Activated CD4-positive, alpha-beta T cell treated with anti-CD3 and anti-CD28 coated beads, Interleukin-2, amount 50 U/mL, for 16 hours (primary cell): ENCODE results near the gene ATAD2B.

Experiments used
- DNase-seq: peaks from one replicate; pipeline ENCODE4 v3.0.0-alpha.2; 2020

ATAD2B gene

GRCh38 chr2:23836505-23836904 lies 90.4 kb downstream of the ATAD2B start:
- no peak for DNase-seq

- DNase-seq: no peak
These were observed 90.9 kb downstream of the ATAD2B start for GRCh38 chr2:23835988-23836387.

- no peak for DNase-seq
These were observed 91.5 kb downstream of the ATAD2B start for GRCh38 chr2:23835423-23835822.

GRCh38 chr2:23828986-23829385 lies 97.9 kb downstream of the ATAD2B start:
- DNase-seq: no peak

GRCh38 chr2:23828256-23828980 lies 98.5 kb downstream of the ATAD2B start:
- no peak for DNase-seq

- no peak for DNase-seq
These were observed 99.6 kb downstream of the ATAD2B start for GRCh38 chr2:23827287-23827686.

GRCh38 chr2:23826771-23827170 lies 100.2 kb downstream of the ATAD2B start:
- DNase-seq: no peak

GRCh38 chr2:23826040-23826439 lies 100.9 kb downstream of the ATAD2B start:
- DNase-seq: no peak

GRCh38 chr2:23824777-23825212 lies 102.1 kb downstream of the ATAD2B start:
- DNase-seq: peak; percentile 59

GRCh38 chr2:23823863-23824262 lies 103.1 kb downstream of the ATAD2B start:
- DNase-seq: no peak

GRCh38 chr2:23814963-23815362 lies 112.0 kb downstream of the ATAD2B start:
- DNase-seq: no peak

- no peak for DNase-seq
These were observed 113.5 kb downstream of the ATAD2B start for GRCh38 chr2:23813438-23813837.

GRCh38 chr2:23809150-23809549 lies 117.8 kb downstream of the ATAD2B start:
- peak; percentile 56 for DNase-seq

- DNase-seq: no peak
These were observed 120.2 kb downstream of the ATAD2B start for GRCh38 chr2:23806665-23807249.

GRCh38 chr2:23806201-23806600 lies 120.7 kb downstream of the ATAD2B start:
- no peak for DNase-seq

GRCh38 chr2:23803965-23804542 lies 122.9 kb downstream of the ATAD2B start:
- no peak for DNase-seq

- no peak for DNase-seq
These were observed 123.5 kb downstream of the ATAD2B start for GRCh38 chr2:23803264-23803964.

GRCh38 chr2:23801396-23801795 lies 125.5 kb downstream of the ATAD2B start:
- DNase-seq: no peak

GRCh38 chr2:23794234-23794633 lies 132.7 kb downstream of the ATAD2B start:
- DNase-seq: no peak

GRCh38 chr2:23793476-23793875 lies 133.4 kb downstream of the ATAD2B start:
- DNase-seq: no peak

GRCh38 chr2:23791030-23791429 lies 135.9 kb downstream of the ATAD2B start:
- no peak for DNase-seq

- no peak for DNase-seq
These were observed 137.9 kb downstream of the ATAD2B start for GRCh38 chr2:23789012-23789411.

GRCh38 chr2:23788100-23788499 lies 138.8 kb downstream of the ATAD2B start:
- DNase-seq: peak; percentile 42

GRCh38 chr2:23784971-23785370 lies 142.0 kb downstream of the ATAD2B start:
- no peak for DNase-seq
